ENCODE data around the gene SLC25A24. TPM values are rescaled to one million over a fixed set of nuclear protein-coding genes. Genes with fewer than 3 reads are reported as not detected.
"Not testable (repeated sequence)": the region's sequence is repeated elsewhere in the genome, so short reads cannot be mapped to it uniquely, and the experiment has no call there.

SLC25A24 gene
- total and polyA plus RNA-seq, 3 donors from 2014 or later = 9.8 to 15.5 (median 12.3) TPM

GRCh38 chr1:108217007-108217406 lies 16.9 kb upstream of the SLC25A24 start:
- 72 to 80% methylated on average over 2 of the region's 2 CpGs for WGBS, 2 donors
- H3K4me3 ChIP-seq; H3K36me3 ChIP-seq (ENCODE audit: low read depth, missing control alignments); H3K4me1 ChIP-seq; intact Hi-C loops (cut with DNase I; ENCODE audit: low total_unique reads); DNase-seq; H3K9me3 ChIP-seq; H3K27ac ChIP-seq; H3K27me3 ChIP-seq: not testable (repeated sequence)

GRCh38 chr1:108216028-108216890 lies 16.1 kb upstream of the SLC25A24 start:
- intact Hi-C loops (cut with DNase I; ENCODE audit: low total_unique reads); DNase-seq; H3K4me3 ChIP-seq; H3K4me1 ChIP-seq; H3K36me3 ChIP-seq (ENCODE audit: low read depth, missing control alignments); H3K9me3 ChIP-seq; H3K27me3 ChIP-seq; H3K27ac ChIP-seq: not testable (repeated sequence)
- 81 to 83% methylated on average over 6 of the region's 6 CpGs for WGBS, 2 donors

- H3K4me3 ChIP-seq; H3K27ac ChIP-seq; H3K27me3 ChIP-seq; H3K36me3 ChIP-seq (ENCODE audit: low read depth, missing control alignments); H3K4me1 ChIP-seq; H3K9me3 ChIP-seq; intact Hi-C loops (cut with DNase I; ENCODE audit: low total_unique reads); DNase-seq: not testable (repeated sequence)
- TF ChIP-seq CTCF (IDR thresholded peaks at IDR 0.05) = peak in 1 of 3 experiments; percentile 52
- 30 to 33% methylated on average over 5 of the region's 5 CpGs for WGBS, 2 donors
These were observed 14.7 kb upstream of the SLC25A24 start for GRCh38 chr1:108214641-108215465.

- Histone ChIP-seq H3K4me1 (no peaks in the 10 kb centered on the region), H3K27ac (no peak overlapping the region), H3K9me3 (no peaks in the 10 kb centered on the region), H3K27me3 (no peaks in the 10 kb centered on the region), H3K36me3 (ENCODE audit: low read depth, missing control alignments) (no peaks in the 10 kb centered on the region), H3K4me3 (no peak overlapping the region)
- TF ChIP-seq CTCF (IDR thresholded peaks at IDR 0.05) (no peak), POLR2A (IDR thresholded peaks at IDR 0.05) (no peak)
- intact Hi-C loops (cut with DNase I; ENCODE audit: low total_unique reads) = no loop called here
- 80 to 86% methylated on average over 1 of the region's 1 CpG for WGBS, 2 donors
- no peak for DNase-seq
These were observed 10.9 kb upstream of the SLC25A24 start for GRCh38 chr1:108211014-108211413.

- intact Hi-C loops (cut with DNase I; ENCODE audit: low total_unique reads) = no loop called here
These were observed 9.4 kb upstream of the SLC25A24 start for GRCh38 chr1:108209456-108210108.

More at GRCh38 chr1:108209456-108210108, 9.4 kb upstream of the SLC25A24 start:
- H3K4me1 ChIP-seq = no peaks in the 10 kb centered on the region
- no peak for TF ChIP-seq CTCF (IDR thresholded peaks at IDR 0.05)
- TF ChIP-seq POLR2A (IDR thresholded peaks at IDR 0.05) = no peak
- no peak for DNase-seq
- no peaks in the 10 kb centered on the region for H3K36me3 ChIP-seq (ENCODE audit: low read depth, missing control alignments)
- WGBS, 2 donors = 76 to 88% methylated on average over 8 to 11 of the region's 11 CpGs
- no peak overlapping the region for H3K27ac ChIP-seq
- no peaks in the 10 kb centered on the region for H3K9me3 ChIP-seq
- no peaks in the 10 kb centered on the region for H3K27me3 ChIP-seq
- H3K4me3 ChIP-seq = no peak overlapping the region
